Thoracic aorta (tissue), 2 donors: Measurements from ENCODE around the gene RANBP17. TPM values are rescaled to one million over a fixed set of nuclear protein-coding genes. Genes with fewer than 3 reads are reported as not detected.

ENCODE experiments used
- ATAC-seq: fragments of 150-250 bp; one replicate; pipeline ENCODE4 v1.8.0; 2017; ENCODE audit warnings: low read depth; ENCODE audit not compliant: insufficient number of reproducible peaks, low FRiP score
- DNase-seq: peaks from one replicate; pipeline ENCODE4 v3.0.0-alpha.2; 2020; ENCODE audit warnings: low spot score
- H3K27ac ChIP-seq, 2 donors: fragments of 200-600 bp; sonication (generic); 1 replicate in 1 of 2; 2 replicates in 1 of 2; pipeline ENCODE4 v1.5.1; 2016; ENCODE audit warnings: mild to moderate bottlenecking in 2 of 2, moderate library complexity in 2 of 2
- H3K27me3 ChIP-seq: fragments of 200-600 bp; sonication (generic); replicated peaks from 2 replicates; pipeline ENCODE4 v1.6.0; 2016; ENCODE audit warnings: mild to moderate bottlenecking; ENCODE audit not compliant: insufficient read depth
- H3K36me3 ChIP-seq: fragments of 200-600 bp; sonication (generic); one replicate; pipeline ENCODE4 v1.5.1; 2016
- H3K4me1 ChIP-seq, 2 donors: fragments of 200-600 bp; sonication (generic); 1 replicate in 1 of 2; 2 replicates in 1 of 2; pipeline versions ENCODE4 v1.5.1 to v1.6.0; 2016; ENCODE audit warnings: low read depth in 2 of 2, mild to moderate bottlenecking in 1 of 2; ENCODE audit not compliant: control insufficient read depth in 1 of 2
- H3K4me3 ChIP-seq: fragments of 200-600 bp; sonication (generic); 2 replicates; pipeline ENCODE4 v1.5.1; 2016; ENCODE audit warnings: mild to moderate bottlenecking
- H3K9me3 ChIP-seq: fragments of 200-600 bp; sonication (generic); 2 replicates; pipeline ENCODE4 v1.5.1; 2016
- CTCF ChIP-seq: fragments of 200-600 bp; sonication (generic); IDR thresholded peaks from one replicate; pipeline ENCODE4 v1.5.1; 2019; ENCODE audit warnings: antibody characterized with exemption
- total RNA-seq, 2 donors: library from RNA; depleted of rRNA; stranded (reverse); fragments of >200 nt; gene quantifications; one replicate each; pipeline versions ENCODE4 v1.1.0 to v1.2.3, GENCODE V29; 2016

Gene RANBP17
- 10 to 100 TPM in 1 of 2 donors, 1 to 10 TPM in 1; 8.4 to 31.1 TPM for total RNA-seq

- no peak within 1 kb of the TSS for H3K27ac ChIP-seq
- DNase-seq (no peak), ATAC-seq (no peak)
Observed at GRCh38 chr5:170861917-170862766, at the start of gene RANBP17. RANBP17 (plus strand) TSS chr5:170862018.

GRCh38 chr5:170813231-170813630 lies 48.6 kb upstream of the RANBP17 start:
- H3K27me3 ChIP-seq = no peaks in the 10 kb centered on the region
- no peak for TF ChIP-seq CTCF
- no peak overlapping the region for H3K4me3 ChIP-seq
- H3K9me3 ChIP-seq = no peaks in the 10 kb centered on the region
- ATAC-seq (no peak), DNase-seq (no peak)
- H3K36me3 ChIP-seq = no peaks in the 10 kb centered on the region
- H3K4me1 ChIP-seq = no peaks in the 10 kb centered on the region
- H3K27ac ChIP-seq = no peak overlapping the region

More at GRCh38 chr5:170861917-170862766, at the start of gene RANBP17:
- H3K27me3 ChIP-seq = no peaks in the 10 kb centered on the region
- no peak for TF ChIP-seq CTCF
- H3K36me3 ChIP-seq = no peaks in the 10 kb centered on the region
- H3K4me3 ChIP-seq = peak within 1 kb of the TSS; percentile 76
- H3K9me3 ChIP-seq = peaks cover 5% of the 10 kb centered on the region
- H3K4me1 ChIP-seq = no peaks in the 10 kb centered on the region

- no peaks in the 10 kb centered on the region for H3K27me3 ChIP-seq
- H3K4me3 ChIP-seq = no peak overlapping the region
- TF ChIP-seq CTCF = no peak
- no peaks in the 10 kb centered on the region for H3K9me3 ChIP-seq
- ATAC-seq = no peak
- no peaks in the 10 kb centered on the region for H3K4me1 ChIP-seq
- H3K27ac ChIP-seq = no peak overlapping the region
- no peaks in the 10 kb centered on the region for H3K36me3 ChIP-seq
- DNase-seq = no peak
Observed at GRCh38 chr5:170817195-170817594, 44.6 kb upstream of the RANBP17 start.

- Histone ChIP-seq H3K36me3 (no peaks in the 10 kb centered on the region), H3K4me1 (no peaks in the 10 kb centered on the region), H3K27me3 (no peaks in the 10 kb centered on the region), H3K27ac (no peak overlapping the region), H3K9me3 (no peaks in the 10 kb centered on the region), H3K4me3 (no peak overlapping the region)
- no peak for ATAC-seq
- no peak for TF ChIP-seq CTCF
- no peak for DNase-seq
Observed at GRCh38 chr5:170818232-170818631, 43.6 kb upstream of the RANBP17 start.

- DNase-seq = no peak
- H3K4me3 ChIP-seq = no peak overlapping the region
Observed at GRCh38 chr5:170819824-170820223, 42.0 kb upstream of the RANBP17 start.

More at GRCh38 chr5:170819824-170820223, 42.0 kb upstream of the RANBP17 start:
- Histone ChIP-seq H3K9me3 (no peaks in the 10 kb centered on the region), H3K27me3 (no peaks in the 10 kb centered on the region), H3K4me1 (no peaks in the 10 kb centered on the region), H3K27ac (no peak overlapping the region), H3K36me3 (no peaks in the 10 kb centered on the region)
- TF ChIP-seq CTCF = no peak
- no peak for ATAC-seq
